ENCODE results near the gene F10.

The F10 gene

GRCh38 chr13:113139577-113139976 lies 17.0 kb downstream of the F10 start:
- no peak for DNase-seq

- DNase-seq, result no peak
These were observed 18.3 kb downstream of the F10 start for GRCh38 chr13:113140677-113141600.

- no peak for DNase-seq
These were observed 19.0 kb downstream of the F10 start for GRCh38 chr13:113141601-113141970.

GRCh38 chr13:113142876-113143275 lies 20.3 kb downstream of the F10 start:
- no peak for DNase-seq

- DNase-seq, result no peak
These were observed 21.1 kb downstream of the F10 start for GRCh38 chr13:113143466-113144254.

- DNase-seq, result no peak
These were observed 21.6 kb downstream of the F10 start for GRCh38 chr13:113144255-113144629.

GRCh38 chr13:113145496-113145895 lies 22.9 kb downstream of the F10 start:
- no peak for DNase-seq

GRCh38 chr13:113145911-113146598 lies 23.5 kb downstream of the F10 start:
- DNase-seq, result no peak

- no peak for DNase-seq
These were observed 24.2 kb downstream of the F10 start for GRCh38 chr13:113146750-113147149.

- DNase-seq, result no peak
These were observed 24.6 kb downstream of the F10 start for GRCh38 chr13:113147206-113147605.

GRCh38 chr13:113148407-113148806 lies 25.8 kb downstream of the F10 start:
- no peak for DNase-seq

GRCh38 chr13:113148940-113149503 lies 26.4 kb downstream of the F10 start:
- DNase-seq, result no peak

GRCh38 chr13:113149711-113150549 lies 27.3 kb downstream of the F10 start:
- no peak for DNase-seq

- DNase-seq, result no peak
These were observed 28.2 kb downstream of the F10 start for GRCh38 chr13:113150550-113151365.

- no peak for DNase-seq
These were observed 29.4 kb downstream of the F10 start for GRCh38 chr13:113151745-113152690.

- no peak for DNase-seq
These were observed 30.0 kb downstream of the F10 start for GRCh38 chr13:113152691-113152983.

GRCh38 chr13:113152984-113153809 lies 30.6 kb downstream of the F10 start:
- DNase-seq, result no peak

- DNase-seq, result peak; percentile 64
These were observed 31.5 kb downstream of the F10 start for GRCh38 chr13:113153810-113154748.

All from NCI-H1092 (cell line).